GM18520 (cell line): ENCODE measurements around the gene ZNF469.

Source experiments
- ATAC-seq: cut with Tn5 transposase; IDR thresholded peaks from one replicate; pipeline ENCODE4 v1.9.1; 2021; ENCODE audit not compliant: unreplicated experiment

The ZNF469 gene, protein sequence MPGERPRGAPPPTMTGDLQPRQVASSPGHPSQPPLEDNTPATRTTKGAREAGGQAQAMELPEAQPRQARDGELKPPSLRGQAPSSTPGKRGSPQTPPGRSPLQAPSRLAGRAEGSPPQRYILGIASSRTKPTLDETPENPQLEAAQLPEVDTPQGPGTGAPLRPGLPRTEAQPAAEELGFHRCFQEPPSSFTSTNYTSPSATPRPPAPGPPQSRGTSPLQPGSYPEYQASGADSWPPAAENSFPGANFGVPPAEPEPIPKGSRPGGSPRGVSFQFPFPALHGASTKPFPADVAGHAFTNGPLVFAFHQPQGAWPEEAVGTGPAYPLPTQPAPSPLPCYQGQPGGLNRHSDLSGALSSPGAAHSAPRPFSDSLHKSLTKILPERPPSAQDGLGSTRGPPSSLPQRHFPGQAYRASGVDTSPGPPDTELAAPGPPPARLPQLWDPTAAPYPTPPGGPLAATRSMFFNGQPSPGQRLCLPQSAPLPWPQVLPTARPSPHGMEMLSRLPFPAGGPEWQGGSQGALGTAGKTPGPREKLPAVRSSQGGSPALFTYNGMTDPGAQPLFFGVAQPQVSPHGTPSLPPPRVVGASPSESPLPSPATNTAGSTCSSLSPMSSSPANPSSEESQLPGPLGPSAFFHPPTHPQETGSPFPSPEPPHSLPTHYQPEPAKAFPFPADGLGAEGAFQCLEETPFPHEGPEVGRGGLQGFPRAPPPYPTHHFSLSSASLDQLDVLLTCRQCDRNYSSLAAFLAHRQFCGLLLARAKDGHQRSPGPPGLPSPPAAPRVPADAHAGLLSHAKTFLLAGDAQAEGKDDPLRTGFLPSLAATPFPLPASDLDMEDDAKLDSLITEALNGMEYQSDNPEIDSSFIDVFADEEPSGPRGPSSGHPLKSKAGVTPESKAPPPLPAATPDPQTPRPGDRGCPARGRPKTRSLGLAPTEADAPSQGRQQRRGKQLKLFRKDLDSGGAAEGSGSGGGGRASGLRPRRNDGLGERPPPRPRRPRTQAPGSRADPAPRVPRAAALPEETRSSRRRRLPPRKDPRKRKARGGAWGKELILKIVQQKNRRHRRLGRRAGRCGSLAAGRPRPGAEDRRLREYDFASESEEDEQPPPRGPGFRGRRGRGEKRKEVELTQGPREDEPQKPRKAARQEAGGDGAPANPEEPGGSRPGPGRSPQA (N-terminal part only)

DNA sequence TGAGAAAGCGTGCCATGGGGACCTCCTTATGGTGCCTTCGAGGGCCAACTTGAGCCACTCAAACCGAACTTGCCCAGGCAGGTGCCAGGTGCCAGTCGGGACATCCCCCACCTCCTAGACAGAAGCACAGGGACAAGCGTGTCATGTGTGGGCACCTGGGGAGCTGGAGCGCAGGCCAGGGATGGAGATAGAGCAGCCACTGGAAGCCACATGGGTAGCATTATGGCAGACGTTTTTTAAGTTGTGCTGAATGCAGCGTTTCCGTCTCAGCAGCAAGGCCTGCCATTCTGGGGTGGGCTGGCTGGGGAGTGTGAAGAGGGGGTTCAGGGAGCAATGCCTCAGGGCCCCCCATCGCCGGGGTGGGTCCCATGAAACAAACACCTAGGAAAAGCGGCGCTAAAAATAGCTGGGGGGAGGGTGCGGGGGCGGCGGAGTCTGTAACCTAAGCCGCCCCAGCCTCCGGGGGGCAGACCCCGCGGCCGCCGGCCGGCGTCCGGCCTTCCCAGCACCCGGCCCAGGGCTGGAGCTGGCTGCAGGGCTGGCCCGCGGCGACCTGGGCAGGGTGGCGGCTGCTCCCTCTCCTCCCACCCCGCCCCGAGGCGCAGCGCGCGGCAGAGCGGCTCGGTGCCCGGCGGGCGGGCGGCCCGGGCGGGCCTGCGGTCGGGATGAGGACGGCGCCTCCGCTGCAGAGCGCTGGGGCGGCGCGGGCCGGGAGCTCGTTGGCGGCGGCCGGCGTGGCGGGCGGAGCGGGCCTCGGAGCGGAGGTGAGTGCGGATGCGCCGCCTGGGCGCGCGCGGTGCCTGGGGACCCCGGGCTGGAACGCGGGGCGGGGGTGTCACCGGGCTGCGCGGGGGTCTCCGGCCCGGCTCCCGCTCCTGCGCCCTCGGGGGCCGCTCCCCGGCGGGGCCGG, at the start of gene ZNF469:
Gene ZNF469, plus strand, starts transcription at position 469 of the 910 bp plus-strand sequence. CDS start 44,512 bp downstream, outside the sequence.
- no peak for ATAC-seq

DNA sequence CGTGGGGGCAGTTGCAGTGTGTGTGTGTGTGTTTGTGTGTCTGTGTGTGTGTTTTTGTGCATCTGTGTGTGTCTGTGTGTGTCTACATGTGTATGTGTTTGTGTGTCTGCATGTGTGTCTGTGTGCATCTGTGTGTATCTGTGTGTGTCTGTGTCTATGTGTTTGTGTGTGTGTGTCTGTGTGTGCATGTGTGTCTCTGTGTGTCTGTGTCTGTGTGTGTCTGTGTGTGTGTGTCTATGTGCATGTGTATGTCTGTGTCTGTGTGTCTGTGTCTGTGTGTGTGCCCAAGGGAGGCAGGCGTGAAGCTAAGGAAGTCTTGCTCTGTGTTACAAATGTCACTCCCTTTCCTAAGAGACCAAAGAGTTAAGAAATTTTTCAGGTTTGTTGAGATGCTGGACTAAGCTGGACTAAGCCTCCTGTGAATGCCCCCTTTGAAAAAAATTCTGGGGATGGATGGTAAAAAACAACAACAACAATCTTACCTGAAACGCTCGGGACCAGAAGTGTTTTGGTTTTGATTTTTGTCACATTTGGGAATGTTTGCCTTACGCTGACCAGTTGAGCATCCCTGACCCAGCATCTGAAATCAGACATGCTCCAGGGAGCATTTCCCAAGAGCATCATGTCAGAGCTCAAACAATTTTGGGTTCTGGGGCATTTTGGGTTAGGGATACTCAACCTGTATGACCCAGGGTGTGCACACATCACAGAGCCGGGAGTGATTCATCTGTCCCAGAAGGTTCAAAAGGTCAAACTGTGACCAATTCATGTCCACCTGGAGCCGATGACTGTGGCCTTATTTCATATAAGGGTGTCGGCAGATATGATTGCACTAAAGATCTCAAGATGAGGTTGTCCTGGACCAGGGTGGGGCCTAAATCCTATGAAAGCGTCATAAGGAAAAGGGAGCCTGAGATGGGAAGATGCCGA, 48.6 kb upstream of the ZNF469 start:
- no peak for ATAC-seq

DNA sequence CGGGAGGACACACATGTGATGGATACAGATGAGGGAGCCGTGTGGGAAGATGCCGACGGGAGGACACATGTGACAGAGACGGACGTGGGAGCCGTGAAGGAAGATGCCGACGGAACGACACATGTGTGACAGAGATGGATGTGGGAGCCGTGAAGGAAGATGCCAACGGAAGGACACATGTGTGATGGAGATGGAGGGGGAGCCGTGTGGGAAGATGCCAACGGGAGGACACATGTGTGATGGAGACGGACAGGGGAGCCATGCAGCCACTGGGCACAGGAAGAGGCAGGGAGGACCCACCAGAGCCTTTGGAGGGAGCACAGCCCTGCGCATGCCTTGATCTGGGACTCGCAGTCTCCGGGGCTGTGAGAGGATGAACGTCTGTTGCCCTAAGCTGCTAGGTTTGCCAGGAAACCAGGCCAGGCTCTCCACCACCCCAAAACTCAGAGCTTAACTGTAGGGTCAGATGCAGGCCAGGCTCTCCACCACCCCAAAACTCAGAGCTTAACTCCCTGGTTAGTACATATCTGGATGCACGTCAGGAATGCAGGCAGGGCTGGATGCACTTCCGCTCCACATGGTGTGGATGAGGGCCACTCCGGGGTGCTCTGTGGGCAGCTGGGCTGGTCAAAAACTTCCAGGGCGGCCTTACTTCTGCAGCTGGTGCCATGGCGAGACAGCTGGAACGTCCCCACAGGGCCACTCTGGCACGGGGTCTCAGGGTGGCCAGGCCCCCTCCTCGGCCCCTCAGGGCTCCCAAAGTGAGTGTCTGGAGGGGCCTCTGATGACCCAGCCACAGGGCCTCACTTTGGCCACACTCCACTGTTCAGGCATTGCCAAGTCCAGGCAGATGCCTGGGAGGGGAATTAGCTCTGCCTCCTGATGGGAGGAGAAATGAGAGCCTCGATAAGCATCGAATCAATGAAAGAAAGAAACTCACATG, 47.7 kb upstream of the ZNF469 start:
- ATAC-seq, result no peak

DNA sequence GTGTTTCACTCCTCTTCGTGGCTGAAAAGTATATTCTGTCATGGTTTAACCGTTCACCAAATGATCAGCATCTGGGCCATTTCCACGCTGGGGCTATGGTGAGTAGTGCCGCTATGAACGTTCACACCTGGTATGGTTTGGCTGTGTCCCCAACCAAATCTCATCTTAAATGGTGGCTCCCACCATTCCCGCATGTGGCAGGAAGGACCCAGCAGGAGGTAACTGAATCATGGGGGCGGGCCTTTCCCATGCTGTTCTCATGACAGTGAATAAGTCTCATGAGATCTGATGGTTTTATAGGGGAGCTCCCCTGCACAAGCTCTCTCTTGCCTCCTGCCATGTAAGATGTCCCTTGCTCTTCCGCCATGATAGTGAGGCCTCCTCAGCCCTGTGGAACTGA, 45.7 kb upstream of the ZNF469 start:
- no peak for ATAC-seq

DNA sequence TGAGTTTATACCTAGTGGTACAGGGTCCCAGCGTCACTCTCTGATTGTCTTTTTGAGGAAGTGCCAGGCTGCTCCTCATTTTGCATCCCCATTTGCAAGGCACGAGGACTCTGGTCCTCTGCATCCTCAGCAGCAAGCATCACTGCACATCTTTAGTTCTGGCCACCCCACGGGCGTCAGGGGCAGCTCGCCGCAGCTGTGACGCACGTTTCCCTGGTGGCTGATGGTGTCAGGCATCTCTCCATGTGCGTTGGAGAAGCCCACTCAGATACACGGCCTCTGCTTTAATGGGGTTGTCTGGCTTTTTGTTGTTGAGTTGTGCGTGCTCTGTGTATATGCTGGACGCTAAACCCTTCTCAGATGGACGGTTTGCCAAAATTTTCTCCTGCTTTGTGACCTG, 45.2 kb upstream of the ZNF469 start:
- ATAC-seq, result no peak

DNA sequence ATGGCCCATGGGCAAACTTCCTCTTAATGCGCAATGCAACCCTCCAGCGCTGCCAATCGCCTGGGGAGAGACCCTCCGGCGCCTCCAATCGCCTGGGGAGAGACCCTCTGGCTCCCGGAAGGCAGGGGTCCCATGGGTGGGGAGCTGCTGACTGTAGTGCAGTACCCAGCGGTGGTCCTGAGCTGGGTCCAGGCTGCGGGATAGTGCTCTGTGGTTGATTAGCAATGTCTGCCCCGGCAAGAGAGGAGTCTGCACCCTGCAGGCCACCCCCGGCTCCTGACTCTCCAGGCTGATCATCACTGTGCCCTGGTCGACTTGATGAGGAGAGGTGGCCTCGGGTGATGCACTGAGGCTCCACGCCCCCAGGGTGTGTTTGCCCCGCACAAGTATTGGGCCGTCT, 44.6 kb upstream of the ZNF469 start:
- no peak for ATAC-seq

DNA sequence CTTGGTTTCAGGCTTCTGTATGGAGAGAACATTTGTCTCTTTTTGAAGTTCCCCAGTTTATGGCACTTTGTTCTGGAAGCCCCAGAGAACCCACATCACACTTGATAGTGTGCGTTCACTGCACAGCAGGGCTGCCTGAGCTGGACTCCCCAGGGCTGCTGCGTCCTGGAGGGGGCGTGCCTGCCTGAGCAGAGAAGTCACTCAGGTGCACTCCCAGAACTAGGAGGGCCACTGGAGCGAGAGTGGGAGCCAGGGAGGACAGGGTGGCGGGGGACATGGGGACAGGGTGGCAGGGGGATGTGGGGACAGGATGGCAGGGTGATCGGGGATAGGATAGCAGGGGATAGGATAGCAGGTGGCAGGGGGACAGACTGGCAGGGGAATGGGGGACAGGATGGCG, 43.9 kb upstream of the ZNF469 start:
- ATAC-seq, result no peak

DNA sequence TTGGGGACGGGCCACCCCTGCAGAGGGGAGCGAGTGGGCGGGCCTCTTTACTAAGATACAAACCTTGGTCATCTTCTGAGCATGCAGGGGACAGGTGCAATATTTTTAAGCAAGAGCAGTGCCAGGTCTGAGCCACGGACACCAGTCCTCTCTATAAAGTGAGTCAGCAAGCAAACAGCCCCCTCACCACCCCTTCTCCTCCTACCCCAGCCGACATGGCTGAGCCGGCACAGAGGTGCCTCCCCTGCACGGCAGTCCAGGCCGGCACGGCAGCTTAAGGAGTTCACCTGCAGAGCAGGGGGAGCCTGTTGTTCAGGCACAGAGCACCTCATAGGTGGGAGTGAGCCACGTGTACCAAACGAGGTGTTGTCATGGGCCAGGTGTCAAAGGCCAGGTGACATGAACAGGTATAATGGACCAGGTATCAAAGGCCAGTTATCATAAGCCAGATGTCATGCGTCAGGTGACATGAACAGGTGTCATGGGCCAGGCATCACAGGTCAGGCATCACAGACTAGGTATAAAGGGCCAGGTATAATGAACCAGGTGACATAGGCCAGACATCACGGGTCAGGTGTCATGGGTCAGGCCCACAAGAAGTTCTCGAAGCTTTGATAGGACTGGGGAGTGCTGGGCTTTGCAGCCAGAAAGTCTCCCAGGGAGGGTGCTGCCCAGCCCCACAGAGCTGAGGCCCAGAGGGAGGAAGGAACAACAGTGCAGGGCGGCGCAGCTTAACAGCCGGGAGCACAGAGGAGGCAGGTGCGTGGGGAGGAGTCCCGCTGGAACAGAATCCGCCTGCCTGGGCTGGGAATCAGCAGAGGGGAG, 42.6 kb upstream of the ZNF469 start:
- no peak for ATAC-seq

DNA sequence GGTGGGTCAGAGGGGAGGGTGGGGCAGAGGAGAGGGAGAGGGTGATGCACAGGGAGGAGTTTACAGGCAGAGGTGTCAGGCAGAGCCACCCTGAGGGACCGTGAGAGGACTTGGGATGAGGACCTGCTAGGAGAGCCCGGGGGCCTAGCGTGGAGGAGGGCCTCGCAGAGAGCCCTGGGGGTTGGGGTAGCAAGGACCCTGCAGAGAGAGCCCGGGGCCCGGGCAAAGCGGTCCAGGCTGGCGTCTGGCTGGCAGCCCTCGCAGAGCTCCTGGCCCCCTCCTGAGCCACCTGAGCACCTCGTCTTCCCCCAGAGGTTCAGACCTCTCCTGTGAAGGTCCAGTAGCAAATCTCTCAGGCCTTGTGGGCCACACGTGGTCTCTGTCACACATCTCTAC, 42.0 kb upstream of the ZNF469 start:
- ATAC-seq, result no peak

DNA sequence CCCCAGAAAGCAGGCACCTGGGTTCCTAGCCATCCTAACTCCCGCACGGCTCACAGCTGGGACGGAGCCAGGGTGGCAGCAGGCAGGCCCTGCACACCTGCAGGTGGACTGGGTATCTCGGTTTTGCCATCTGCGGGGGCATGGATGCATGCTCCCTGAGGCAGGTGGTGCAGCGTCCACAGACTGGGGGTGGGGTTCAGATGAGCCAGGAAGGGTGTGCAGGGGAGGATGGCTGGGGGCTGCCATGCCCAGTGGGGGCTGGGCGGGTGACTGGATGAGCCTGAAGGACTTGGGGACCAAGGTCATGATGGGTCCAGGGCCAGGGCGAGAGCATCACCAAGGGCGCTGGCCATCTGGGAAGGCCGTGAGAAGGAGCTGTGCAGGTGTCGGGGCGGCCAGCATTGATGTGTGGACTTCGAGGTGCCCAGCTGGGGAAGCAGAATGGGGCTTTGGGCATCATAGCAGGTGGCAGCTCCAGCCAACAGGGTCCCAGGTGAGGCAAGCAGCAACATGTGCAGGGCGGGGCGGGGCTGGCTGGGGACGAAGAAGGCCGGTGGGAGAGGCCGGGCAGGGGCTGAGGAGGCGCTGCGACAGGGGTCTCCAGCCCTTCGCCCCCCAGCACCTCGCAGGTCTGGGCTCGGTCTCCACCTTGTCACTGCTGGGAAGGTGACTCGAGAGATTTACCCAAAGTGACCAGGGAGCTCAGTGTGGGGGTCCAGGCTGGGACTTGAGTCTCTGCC, 41.0 kb upstream of the ZNF469 start:
- no peak for ATAC-seq

DNA sequence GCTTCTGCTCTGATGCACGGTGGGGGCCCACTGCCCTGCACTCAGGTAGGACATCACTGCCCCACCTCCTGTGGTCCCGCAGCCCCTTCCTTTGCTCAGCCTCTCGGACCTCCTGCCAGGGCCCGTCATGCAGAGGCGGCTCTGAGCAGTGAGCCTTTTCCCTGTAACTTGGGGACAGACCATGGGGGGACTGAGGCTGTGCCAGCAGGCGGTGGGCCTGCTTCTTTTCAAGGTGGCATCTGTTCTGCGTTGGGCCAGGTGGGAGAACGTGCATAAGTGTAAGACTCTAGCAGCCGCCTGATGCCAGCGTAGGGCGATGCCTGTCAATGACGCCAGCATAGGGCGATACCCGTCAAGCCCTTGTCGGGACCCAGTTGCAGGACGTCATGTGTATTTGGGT, 40.3 kb upstream of the ZNF469 start:
- no peak for ATAC-seq

DNA sequence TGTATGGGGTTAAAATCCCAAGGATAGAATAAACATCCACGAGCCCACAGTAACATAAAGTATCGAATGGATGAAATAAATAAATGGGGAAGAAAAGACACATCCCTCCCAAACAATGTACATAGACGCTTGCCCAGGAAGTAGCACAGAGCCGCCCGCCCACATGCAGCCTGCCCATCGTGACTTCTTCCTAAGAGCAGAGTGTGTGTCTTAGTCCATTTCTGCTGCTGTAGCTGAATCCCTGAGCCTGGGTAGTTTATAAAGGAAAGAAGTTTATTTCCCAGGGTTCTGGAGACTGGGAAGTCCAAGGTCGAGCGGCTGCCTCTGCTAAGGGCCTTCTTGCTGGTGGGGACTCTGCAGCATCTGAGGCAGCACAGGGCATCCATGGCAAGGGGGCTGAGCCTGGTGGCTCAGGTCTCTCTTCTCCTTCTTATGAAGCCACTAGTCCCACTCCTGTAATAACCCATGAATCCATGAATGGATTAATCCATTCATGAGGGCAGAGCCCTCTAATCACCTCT, 39.4 kb upstream of the ZNF469 start:
- ATAC-seq, result no peak

DNA sequence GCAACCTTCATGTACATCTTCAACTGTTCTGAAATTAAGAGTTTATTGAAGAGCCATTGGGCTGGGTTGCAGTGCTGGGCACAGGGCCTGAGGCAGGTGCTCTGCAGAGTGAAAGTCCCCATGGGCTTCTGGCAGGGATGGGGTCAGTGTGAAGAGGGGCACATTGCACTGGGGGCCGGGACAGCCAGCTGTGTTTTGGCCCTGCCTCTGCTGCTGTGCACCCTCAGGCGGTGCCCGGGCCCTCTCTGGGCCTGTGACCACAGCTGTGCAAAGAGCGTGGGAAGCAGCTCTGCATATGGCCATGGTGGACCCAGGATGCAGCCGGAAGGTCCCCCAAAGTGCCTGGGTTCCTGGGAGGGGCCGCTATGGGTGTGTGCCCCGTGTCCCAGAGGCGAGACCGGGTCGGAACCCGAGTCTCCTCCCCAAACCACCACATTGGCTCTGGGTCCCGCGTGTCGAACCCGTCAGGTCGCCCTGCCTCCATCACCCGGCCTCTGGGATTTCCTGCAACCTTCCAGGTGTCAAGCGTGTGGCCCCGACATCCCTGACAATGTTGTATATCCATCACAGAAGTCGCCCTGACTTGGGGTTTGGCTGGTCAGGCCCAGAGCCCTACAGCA, 38.2 kb upstream of the ZNF469 start:
- no peak for ATAC-seq

DNA sequence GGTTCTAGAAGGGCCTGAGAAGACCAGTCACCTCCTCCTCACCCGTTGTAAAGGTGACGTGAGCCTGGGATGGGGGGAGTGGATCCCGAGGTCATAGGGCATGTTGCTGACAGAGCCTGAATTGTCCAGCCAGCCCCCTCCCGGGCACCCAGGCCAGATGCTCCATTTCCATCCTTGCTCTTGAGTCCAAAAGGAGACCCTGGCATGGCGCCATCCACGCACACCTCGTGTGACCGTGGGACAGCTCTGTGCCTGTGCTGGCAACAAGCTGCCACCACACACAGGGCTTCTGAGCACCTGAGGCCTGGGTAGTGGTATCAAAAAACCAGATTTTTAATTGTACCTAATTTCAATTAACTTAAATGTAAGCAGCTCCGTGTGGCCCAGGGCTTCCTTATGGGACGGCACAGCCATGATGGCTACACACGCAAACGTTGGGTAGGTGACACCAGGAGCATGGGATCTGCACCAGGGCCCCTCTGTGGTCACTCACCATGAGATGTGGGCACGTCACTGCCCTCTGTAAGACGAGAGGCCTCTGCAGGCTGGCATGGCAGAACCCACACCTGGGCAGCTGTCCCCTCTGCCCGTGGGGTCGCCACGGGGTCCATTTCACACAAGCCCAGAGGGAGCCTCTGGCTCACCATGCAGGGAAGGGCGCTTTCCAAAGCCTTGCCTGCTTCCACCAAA, 37.6 kb upstream of the ZNF469 start:
- no peak for ATAC-seq

DNA sequence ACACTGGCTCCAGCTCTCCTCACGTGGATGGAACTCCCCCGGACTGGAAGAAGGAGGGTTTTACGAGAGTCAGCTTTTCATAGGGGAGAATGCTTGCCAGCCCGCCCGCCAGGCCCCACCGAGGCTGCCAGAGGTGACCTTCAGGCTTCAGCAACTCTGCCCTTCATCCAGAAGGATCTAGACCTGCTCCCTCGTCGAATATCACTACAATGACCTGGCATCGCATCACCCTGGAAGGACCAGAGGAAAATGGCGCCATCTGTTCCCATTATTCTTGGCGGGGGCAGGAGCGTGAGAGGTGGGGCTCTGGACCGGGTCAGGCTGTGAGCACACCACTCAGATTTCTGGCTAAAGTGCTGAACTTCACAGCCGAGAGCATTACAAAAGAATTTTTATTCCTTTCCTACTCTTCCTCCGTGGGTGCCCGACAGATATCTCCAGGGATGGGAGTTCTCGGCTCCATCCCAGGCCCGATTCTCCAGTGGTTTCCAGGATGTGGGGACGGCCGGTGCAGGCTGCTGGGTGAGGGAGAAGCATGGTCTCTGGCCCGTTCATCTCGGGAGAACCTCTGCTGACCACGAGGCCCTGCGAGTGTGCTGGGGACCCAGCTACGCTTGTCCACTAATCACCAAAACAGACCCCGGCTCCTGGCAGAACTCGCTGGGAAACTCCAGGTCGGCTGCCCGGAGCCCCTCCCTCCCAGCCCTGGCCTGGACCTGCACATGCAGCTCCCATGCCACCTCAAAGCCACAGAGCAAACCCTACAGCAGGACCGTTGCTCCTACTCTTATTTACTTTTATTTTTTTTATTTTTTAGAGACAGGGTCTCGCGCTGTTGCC, 36.8 kb upstream of the ZNF469 start:
- no peak for ATAC-seq
